HEK293 (cell line): ENCODE results near the gene CIZ1.
A peak's percentile ranks its signal among the peaks of the same experiment; 100 is the strongest.

ENCODE experiments used
- BCL11B ChIP-seq: fragments of 450-650 bp; formaldehyde crosslinking; IDR thresholded peaks from 2 replicates; pipeline ENCODE4 v1.5.1; 2016; ENCODE audit warnings: low read depth, missing biosample characterization, missing genetic modification characterization
- BCL6B ChIP-seq: fragments of 450-650 bp; formaldehyde crosslinking; IDR thresholded peaks from 2 replicates; pipeline ENCODE4 v1.5.1; 2017; ENCODE audit warnings: missing biosample characterization, missing genetic modification characterization
- FEZF1 ChIP-seq: fragments of 450-650 bp; formaldehyde crosslinking; IDR thresholded peaks from 2 replicates; pipeline ENCODE4 v1.5.1; 2016; ENCODE audit warnings: missing biosample characterization, missing genetic modification characterization
- HOXC10 ChIP-seq: sonication (generic); formaldehyde crosslinking; IDR thresholded peaks from 2 replicates; pipeline ENCODE4 v1.8.1; 2023; ENCODE audit warnings: mild to moderate bottlenecking, missing genetic modification reagents
- INSM2 ChIP-seq: fragments of 450-650 bp; formaldehyde crosslinking; IDR thresholded peaks from 2 replicates; pipeline ENCODE4 v1.5.1; 2016; ENCODE audit warnings: missing biosample characterization, missing genetic modification characterization
- KLF16 ChIP-seq: fragments of 450-650 bp; formaldehyde crosslinking; IDR thresholded peaks from 2 replicates; pipeline ENCODE4 v1.5.1; 2017; ENCODE audit warnings: missing biosample characterization, missing genetic modification characterization
- OVOL3 ChIP-seq: fragments of 450-650 bp; formaldehyde crosslinking; IDR thresholded peaks from 2 replicates; pipeline ENCODE4 v1.5.1; 2016; ENCODE audit warnings: missing biosample characterization, missing genetic modification characterization
- SALL2 ChIP-seq: fragments of 450-650 bp; formaldehyde crosslinking; IDR thresholded peaks from 2 replicates; pipeline ENCODE4 v1.5.0; 2017; ENCODE audit warnings: missing biosample characterization, mild to moderate bottlenecking, missing genetic modification characterization, borderline replicate concordance
- SP2 ChIP-seq: fragments of 450-650 bp; formaldehyde crosslinking; IDR thresholded peaks from 2 replicates; pipeline ENCODE4 v1.5.1; 2016; ENCODE audit warnings: missing biosample characterization, missing genetic modification characterization
- ZBTB7A ChIP-seq: fragments of 450-650 bp; formaldehyde crosslinking; IDR thresholded peaks from 2 replicates; pipeline ENCODE4 v1.5.1; 2016; ENCODE audit warnings: low read depth, missing biosample characterization, missing genetic modification characterization
- ZBTB8A ChIP-seq: fragments of 450-650 bp; formaldehyde crosslinking; IDR thresholded peaks from 2 replicates; pipeline ENCODE4 v1.5.1; 2016; ENCODE audit warnings: missing biosample characterization, missing genetic modification characterization
- ZEB2 ChIP-seq: fragments of 450-650 bp; formaldehyde crosslinking; IDR thresholded peaks from 2 replicates; pipeline ENCODE4 v1.5.1; 2016; ENCODE audit warnings: missing biosample characterization, missing genetic modification characterization
- ZNF140 ChIP-seq: fragments of 450-650 bp; formaldehyde crosslinking; IDR thresholded peaks from 2 replicates; pipeline ENCODE4 v1.5.1; 2016; ENCODE audit warnings: missing biosample characterization, missing genetic modification characterization
- ZNF155 ChIP-seq: fragments of 450-650 bp; formaldehyde crosslinking; IDR thresholded peaks from 2 replicates; pipeline ENCODE4 v1.5.1; 2016; ENCODE audit warnings: missing biosample characterization, missing genetic modification characterization
- ZNF202 ChIP-seq: fragments of 450-650 bp; formaldehyde crosslinking; IDR thresholded peaks from 2 replicates; pipeline ENCODE4 v1.5.1; 2016; ENCODE audit warnings: missing biosample characterization, missing genetic modification characterization, borderline replicate concordance
- ZNF24 ChIP-seq: fragments of 450-650 bp; formaldehyde crosslinking; IDR thresholded peaks from 2 replicates; pipeline ENCODE4 v1.5.1; 2016; ENCODE audit warnings: missing biosample characterization, missing genetic modification characterization
- ZNF274 ChIP-seq, 2 experiments: fragments of 200-500 bp in 1 of 2; fragments of 450-650 bp in 1 of 2; sonication (Bioruptor generic) in 1 of 2; formaldehyde crosslinking in 1 of 2; IDR thresholded peaks; 2 replicates each; pipeline versions ENCODE4 v1.5.1 to v1.6.1; 2014 to 2016; ENCODE audit warnings: borderline replicate concordance in 1 of 2, inconsistent platforms in 1 of 2, low read length in 1 of 2, missing biosample characterization in 1 of 2, missing genetic modification characterization in 1 of 2
- ZNF280C ChIP-seq: fragments of 450-650 bp; formaldehyde crosslinking; IDR thresholded peaks from 2 replicates; pipeline ENCODE4 v1.5.1; 2016; ENCODE audit warnings: missing biosample characterization, missing genetic modification characterization
- ZNF391 ChIP-seq: fragments of 450-650 bp; formaldehyde crosslinking; IDR thresholded peaks from 2 replicates; pipeline ENCODE4 v1.5.1; 2016; ENCODE audit warnings: low read depth, missing biosample characterization, missing genetic modification characterization, borderline replicate concordance
- ZNF473 ChIP-seq: fragments of 450-650 bp; formaldehyde crosslinking; IDR thresholded peaks from 2 replicates; pipeline ENCODE4 v1.5.1; 2017; ENCODE audit warnings: missing biosample characterization, missing genetic modification characterization
- ZNF514 ChIP-seq: fragments of 450-650 bp; formaldehyde crosslinking; IDR thresholded peaks from 2 replicates; pipeline ENCODE4 v1.5.1; 2016; ENCODE audit warnings: missing biosample characterization, missing genetic modification characterization
- ZNF558 ChIP-seq: fragments of 450-650 bp; formaldehyde crosslinking; IDR thresholded peaks from 2 replicates; pipeline ENCODE4 v1.5.1; 2016; ENCODE audit warnings: missing biosample characterization, missing genetic modification characterization
- ZNF560 ChIP-seq: fragments of 450-650 bp; formaldehyde crosslinking; IDR thresholded peaks from 2 replicates; pipeline ENCODE4 v1.5.1; 2017; ENCODE audit warnings: missing biosample characterization, missing genetic modification characterization, borderline replicate concordance
- ZNF571 ChIP-seq: fragments of 450-650 bp; formaldehyde crosslinking; IDR thresholded peaks from 2 replicates; pipeline ENCODE4 v1.5.0; 2017; ENCODE audit warnings: missing biosample characterization, missing genetic modification characterization
- ZNF585B ChIP-seq: fragments of 450-650 bp; formaldehyde crosslinking; IDR thresholded peaks from 2 replicates; pipeline ENCODE4 v1.5.1; 2016; ENCODE audit warnings: missing biosample characterization, missing genetic modification characterization
- ZNF624 ChIP-seq: fragments of 450-650 bp; formaldehyde crosslinking; IDR thresholded peaks from 2 replicates; pipeline ENCODE4 v1.5.1; 2017; ENCODE audit warnings: missing biosample characterization, missing genetic modification characterization
- ZNF654 ChIP-seq: fragments of 450-650 bp; formaldehyde crosslinking; IDR thresholded peaks from 2 replicates; pipeline ENCODE4 v1.5.1; 2016; ENCODE audit warnings: low read depth, missing biosample characterization, missing genetic modification characterization
- ZNF670 ChIP-seq: fragments of 450-650 bp; formaldehyde crosslinking; IDR thresholded peaks from 2 replicates; pipeline ENCODE4 v1.5.1; 2016; ENCODE audit warnings: missing biosample characterization, missing genetic modification characterization, low read depth
- ZNF76 ChIP-seq: fragments of 450-650 bp; formaldehyde crosslinking; IDR thresholded peaks from 2 replicates; pipeline ENCODE4; 2016; ENCODE audit warnings: low read depth, missing biosample characterization, missing genetic modification characterization, borderline replicate concordance
- ZNF837 ChIP-seq: fragments of 450-650 bp; formaldehyde crosslinking; IDR thresholded peaks from 2 replicates; pipeline ENCODE4 v1.5.1; 2016; ENCODE audit warnings: missing biosample characterization, missing genetic modification characterization
- ZSCAN23 ChIP-seq: fragments of 450-650 bp; formaldehyde crosslinking; IDR thresholded peaks from 2 replicates; pipeline ENCODE4 v1.5.1; 2016; ENCODE audit warnings: missing biosample characterization, missing genetic modification characterization
- ZSCAN4 ChIP-seq: fragments of 450-650 bp; formaldehyde crosslinking; IDR thresholded peaks from 2 replicates; pipeline ENCODE4 v1.5.1; 2017; ENCODE audit warnings: missing biosample characterization, missing genetic modification characterization
- TF ChIP-seq, protein P1 (sequence below): fragments of 450-650 bp; formaldehyde crosslinking; IDR thresholded peaks from 2 replicates; pipeline ENCODE4 v1.5.1; 2016; ENCODE audit warnings: missing biosample characterization, missing genetic modification characterization

CIZ1 gene

DNA sequence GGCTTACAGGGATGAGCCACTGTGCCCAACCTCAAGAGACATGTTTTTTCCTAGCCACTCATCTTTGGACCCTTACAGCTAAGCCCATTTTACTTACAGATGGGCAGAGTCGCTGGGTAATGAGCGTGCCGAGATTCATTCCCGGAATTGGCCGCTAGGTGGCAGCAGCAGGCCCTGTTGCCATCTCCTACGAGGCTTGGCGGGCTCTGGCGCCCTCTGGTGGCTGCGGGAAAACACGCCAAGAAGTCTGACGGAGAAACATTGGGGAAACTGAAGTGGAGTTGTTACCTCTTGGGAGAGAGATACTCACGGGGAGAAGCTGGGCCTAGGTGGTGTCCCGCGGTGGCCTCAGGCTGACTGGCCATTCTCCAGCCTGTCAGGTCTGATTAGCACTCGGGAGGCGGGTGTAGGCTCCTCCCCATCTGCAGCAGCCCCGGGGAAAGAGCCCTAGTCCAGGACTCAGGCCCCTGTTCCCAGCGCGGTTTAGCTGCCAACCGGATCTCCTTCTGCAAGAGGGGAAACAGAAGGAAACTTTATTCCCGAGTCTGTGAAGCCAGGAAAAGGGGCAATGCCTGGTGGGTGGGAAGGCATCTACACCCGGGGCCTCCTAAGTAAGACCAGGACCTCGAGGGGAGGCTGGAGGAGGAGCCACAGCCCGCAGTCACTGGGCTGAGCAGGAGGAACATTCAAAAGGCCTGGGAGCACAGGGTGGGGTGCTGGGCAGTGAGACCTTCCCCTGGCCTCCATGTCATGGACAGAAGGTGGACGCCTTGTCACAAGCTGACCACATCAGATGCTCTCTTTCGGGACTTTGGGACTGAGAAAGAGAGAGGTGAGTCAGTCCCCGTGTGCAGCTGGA is 73.5 kb downstream of the CIZ1 start (continued):
- TF ChIP-seq ZNF624 (no peak), BCL11B (tag by site-specific recombination) (no peak), ZNF571 (tag by site-specific recombination) (no peak), ZBTB7A (tag by site-specific recombination) (no peak), ZNF202 (tag by site-specific recombination) (no peak), ZBTB8A (no peak), ZNF514 (tag by site-specific recombination) (no peak), BCL6B (no peak), ZSCAN23 (tag by site-specific recombination) (no peak), ZNF76 (tag by site-specific recombination) (no peak), ZNF670 (tag by site-specific recombination) (no peak), HOXC10 (CRISPR knock-in tag) (no peak), ZNF391 (tag by site-specific recombination) (no peak), ZEB2 (tag by site-specific recombination) (0 out of 2 replicates have a peak, but pooled peaks have one; percentile 30), SALL2 (tag by site-specific recombination) (no peak), OVOL3 (tag by site-specific recombination) (no peak), ZNF155 (tag by site-specific recombination) (no peak), ZNF274 (IDR thresholded peaks at IDR 0.05; ENCODE audit: low read length) (no peak), ZNF274 (tag by site-specific recombination; IDR thresholded peaks at IDR 0.05; ENCODE audit: borderline replicate concordance) (no peak), INSM2 (tag by site-specific recombination) (no peak), ZNF558 (tag by site-specific recombination) (no peak), ZNF585B (no peak), ZSCAN4 (tag by site-specific recombination) (no peak), ZNF473 (tag by site-specific recombination) (no peak), ZNF140 (tag by site-specific recombination) (no peak), KLF16 (tag by site-specific recombination) (no peak), FEZF1 (tag by site-specific recombination) (no peak), ZNF654 (tag by site-specific recombination) (peak; percentile 98), ZNF837 (no peak), ZNF24 (tag by site-specific recombination) (no peak), SP2 (no peak), ZNF280C (tag by site-specific recombination) (no peak), ZNF560 (no peak)
- TF ChIP-seq, protein P1, sequence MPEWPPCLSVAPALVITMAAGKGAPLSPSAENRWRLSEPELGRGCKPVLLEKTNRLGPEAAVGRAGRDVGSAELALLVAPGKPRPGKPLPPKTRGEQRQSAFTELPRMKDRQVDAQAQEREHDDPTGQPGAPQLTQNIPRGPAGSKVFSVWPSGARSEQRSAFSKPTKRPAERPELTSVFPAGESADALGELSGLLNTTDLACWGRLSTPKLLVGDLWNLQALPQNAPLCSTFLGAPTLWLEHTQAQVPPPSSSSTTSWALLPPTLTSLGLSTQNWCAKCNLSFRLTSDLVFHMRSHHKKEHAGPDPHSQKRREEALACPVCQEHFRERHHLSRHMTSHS (tag by site-specific recombination) = no peak
